Lower leg skin (tissue), 4 donors: ENCODE results near the gene TRPV6. TPM values are rescaled to one million over a fixed set of nuclear protein-coding genes. Genes with fewer than 3 reads are reported as not detected.

Experiments
- DNase-seq, 2 donors: peaks; one replicate each; pipeline ENCODE4 v3.0.0-alpha.2; 2019; ENCODE audit warnings: low spot score in 2 of 2
- H3K4me3 ChIP-seq: fragments of 200-600 bp; sonication (generic); 2 replicates; pipeline ENCODE4 v1.5.1; 2017; ENCODE audit warnings: mild to moderate bottlenecking, low read depth; ENCODE audit not compliant: poor library complexity, severe bottlenecking
- CTCF ChIP-seq, 3 donors: fragments of 450-650 bp; IDR thresholded peaks; one replicate each; pipeline ENCODE4 v1.5.1; 2016; ENCODE audit warnings: antibody characterized with exemption in 3 of 3, mild to moderate bottlenecking in 3 of 3, moderate library complexity in 2 of 3
- POLR2A ChIP-seq, 2 donors: fragments of 450-650 bp; IDR thresholded peaks; one replicate each; pipeline ENCODE4 v1.6.1; 2016 to 2017; ENCODE audit warnings: antibody characterized with exemption in 2 of 2, mild to moderate bottlenecking in 1 of 2, moderate library complexity in 1 of 2
- WGBS, 2 donors: methylation state at CpG; one replicate each; pipeline ENCODE4 v1.1.5; 2018; 5-methylcytosine and 5-hydroxymethylcytosine counted together
- intact Hi-C: fragments of 100-400 bp; cut with DNase I; formaldehyde crosslinking; loops from one replicate; pipeline ENCODE4 v1.15.0; 2023; ENCODE audit warnings: low total_unique reads
- total RNA-seq, 4 donors: library from RNA; depleted of rRNA; stranded (reverse); fragments of >200 nt; gene quantifications; one replicate each; pipeline ENCODE4 v1.1.0, GENCODE V29; 2016

The TRPV6 gene
- total RNA-seq, 4 donors from 2014 or later: 10.3 to 13.4 (median 11.5) TPM

GRCh38 chr7:142883145-142883544 lies 2.4 kb downstream of the TRPV6 start:
- DNase-seq: peak in 1 of 2 donors; percentile 50

GRCh38 chr7:142882338-142882678 lies 3.2 kb downstream of the TRPV6 start:
- TF ChIP-seq POLR2A (IDR thresholded peaks at IDR 0.05): no peak
- TF ChIP-seq CTCF (IDR thresholded peaks at IDR 0.05): no peak
- H3K4me3 ChIP-seq: no peak overlapping the region
- DNase-seq: peak in 1 of 2 donors; percentile 70
- intact Hi-C loops: no loop called here
- 55 to 56% methylated on average over 5 of the region's 5 CpGs for WGBS, 2 donors

More at GRCh38 chr7:142883145-142883544, 2.4 kb downstream of the TRPV6 start:
- WGBS, 2 donors: 87 to 93% methylated on average over 10 of the region's 10 CpGs
- no peak overlapping the region for H3K4me3 ChIP-seq
- TF ChIP-seq CTCF (IDR thresholded peaks at IDR 0.05) (no peak), POLR2A (IDR thresholded peaks at IDR 0.05) (no peak)
- intact Hi-C loops: no loop called here

GRCh38 chr7:142881586-142882337 lies 3.8 kb downstream of the TRPV6 start:
- TF ChIP-seq CTCF (IDR thresholded peaks at IDR 0.05) (no peak), POLR2A (IDR thresholded peaks at IDR 0.05) (no peak)
- H3K4me3 ChIP-seq: no peak overlapping the region
- DNase-seq: peak in 1 of 2 donors; percentile 57
- intact Hi-C loops: no loop called here
- WGBS, 2 donors: 61 to 68% methylated on average over 9 of the region's 9 CpGs

GRCh38 chr7:142880876-142881505 lies 4.6 kb downstream of the TRPV6 start:
- no peak for TF ChIP-seq POLR2A (IDR thresholded peaks at IDR 0.05)
- TF ChIP-seq CTCF (IDR thresholded peaks at IDR 0.05): no peak
- H3K4me3 ChIP-seq: no peak overlapping the region
- peak in 1 of 2 donors; percentile 84 for DNase-seq
- WGBS, 2 donors: 30 to 31% methylated on average over 8 of the region's 8 CpGs
- intact Hi-C loops: no loop called here

GRCh38 chr7:142879060-142879459 lies 6.5 kb downstream of the TRPV6 start:
- no peak overlapping the region for H3K4me3 ChIP-seq
- TF ChIP-seq CTCF (IDR thresholded peaks at IDR 0.05) (no peak), POLR2A (IDR thresholded peaks at IDR 0.05) (no peak)
- intact Hi-C loops: no loop called here
- DNase-seq: no peak
- WGBS, 2 donors: 83 to 90% methylated on average over 5 of the region's 5 CpGs
